Measurements from ENCODE around the gene DTD2.
"Not testable (repeated sequence)": the region's sequence is repeated elsewhere in the genome, so short reads cannot be mapped to it uniquely, and the experiment has no call there.

The DTD2 gene

GRCh38 chr14:31441273-31442111 lies 15.8 kb downstream of the DTD2 start:
- DNase-seq: no peak

DNA sequence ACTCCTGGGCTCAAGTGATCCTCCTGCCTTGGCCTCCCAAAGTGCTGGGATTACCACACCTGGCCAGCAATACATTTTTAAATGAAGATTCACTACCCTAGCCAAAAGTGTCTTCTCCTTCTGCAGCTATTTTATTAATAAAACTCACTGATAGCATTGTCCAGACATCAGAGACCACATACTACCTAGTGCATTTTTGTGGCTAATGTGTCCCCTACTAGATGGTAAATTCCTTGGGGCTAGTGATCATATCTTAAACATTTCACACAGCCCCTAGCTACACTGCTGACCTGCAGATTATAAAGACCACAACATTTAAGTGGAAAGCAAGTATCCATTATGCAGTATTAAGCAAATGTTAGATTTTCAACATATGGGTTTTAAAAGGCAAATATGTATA lies 17.0 kb downstream of the DTD2 start:
- DNase-seq: no peak

- DNase-seq: no peak
Measured at GRCh38 chr14:31439561-31439960, 17.7 kb downstream of the DTD2 start.

DNA sequence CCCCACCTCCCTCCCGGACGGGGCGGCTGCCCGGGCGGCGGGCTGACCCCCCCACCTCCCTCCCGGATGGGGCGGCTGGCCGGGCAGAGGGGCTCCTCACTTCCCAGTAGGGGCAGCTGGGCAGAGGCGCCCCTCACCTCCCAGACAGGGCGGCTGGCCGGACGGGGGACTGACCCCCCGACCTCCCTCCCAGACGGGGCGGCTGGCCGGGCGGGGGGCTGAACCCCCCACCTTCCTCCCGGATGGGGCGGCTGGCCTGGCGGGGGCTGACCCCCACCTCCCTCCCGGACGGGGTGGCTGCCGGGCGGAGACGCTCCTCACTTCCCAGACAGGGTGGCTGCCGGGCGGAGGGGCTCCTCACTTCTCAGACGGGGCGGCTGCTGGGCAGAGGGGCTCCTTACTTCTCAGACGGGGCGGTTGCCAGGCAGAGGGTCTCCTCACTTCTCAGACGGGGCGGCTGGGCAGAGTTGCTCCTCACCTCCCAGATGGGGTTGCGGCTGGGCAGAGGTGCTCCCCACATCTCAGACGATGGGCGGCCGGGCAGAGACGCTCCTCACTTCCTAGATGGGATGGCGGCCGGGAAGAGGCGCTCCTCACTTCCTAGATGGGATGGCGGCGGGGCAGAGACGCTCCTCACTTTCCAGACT lies 20.1 kb downstream of the DTD2 start:
- not testable (repeated sequence) for DNase-seq

- DNase-seq: no peak
Measured at GRCh38 chr14:31435276-31435675, 22.0 kb downstream of the DTD2 start.

GRCh38 chr14:31430634-31431264 lies 26.6 kb downstream of the DTD2 start:
- DNase-seq: no peak

GRCh38 chr14:31429791-31430190 lies 27.5 kb downstream of the DTD2 start:
- no peak for DNase-seq

DNA sequence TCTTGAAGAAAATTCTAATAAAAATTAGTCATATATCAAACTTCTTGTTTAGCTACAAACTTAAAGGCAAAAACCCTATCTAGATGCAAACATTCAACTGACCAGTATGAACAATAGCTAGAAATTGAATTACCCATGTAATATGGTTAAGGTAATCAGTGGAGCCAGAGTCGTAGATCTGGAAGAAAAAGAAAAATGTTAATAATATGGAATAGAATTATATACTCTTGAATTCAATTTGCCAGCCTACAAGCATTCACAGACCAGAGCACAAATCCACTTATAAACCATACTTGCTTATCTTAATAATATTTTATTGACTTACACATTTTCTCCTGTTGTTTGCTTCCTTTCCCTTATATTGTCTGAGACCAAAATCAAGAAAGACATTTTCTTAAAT lies 29.3 kb downstream of the DTD2 start:
- no peak for DNase-seq

DNA sequence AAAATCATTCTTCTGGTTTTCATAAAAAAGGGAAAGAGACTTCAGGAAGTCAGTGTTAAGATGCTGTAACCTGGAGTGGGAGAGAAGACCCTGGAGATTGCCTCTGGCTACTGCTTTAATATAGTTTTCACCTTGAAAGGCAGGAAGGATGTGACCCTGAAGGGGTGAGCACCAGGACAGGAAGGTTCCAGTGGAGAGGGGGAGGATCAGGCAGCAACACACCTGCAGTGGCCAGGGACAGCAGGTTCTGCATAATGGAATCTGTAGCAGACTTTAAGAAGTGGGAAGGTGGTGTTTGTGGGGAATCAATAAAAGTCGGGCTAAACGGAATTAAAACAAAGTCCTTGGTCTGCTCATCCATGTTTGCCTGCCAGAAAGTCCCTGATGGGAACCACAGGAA lies 30.6 kb downstream of the DTD2 start:
- no peak for DNase-seq

GRCh38 chr14:31425905-31426304 lies 31.4 kb downstream of the DTD2 start:
- DNase-seq: no peak

- no peak for DNase-seq
Measured at GRCh38 chr14:31421200-31421599, 36.1 kb downstream of the DTD2 start.

- DNase-seq: peak; percentile 92
Measured at GRCh38 chr14:31420319-31421111, 36.8 kb downstream of the DTD2 start, which contains the start of gene HEATR5A. TSS of gene HEATR5A (minus strand) at chr14:31420550. CDS start at chr14:31402975, 17,575 bp downstream.

DNA sequence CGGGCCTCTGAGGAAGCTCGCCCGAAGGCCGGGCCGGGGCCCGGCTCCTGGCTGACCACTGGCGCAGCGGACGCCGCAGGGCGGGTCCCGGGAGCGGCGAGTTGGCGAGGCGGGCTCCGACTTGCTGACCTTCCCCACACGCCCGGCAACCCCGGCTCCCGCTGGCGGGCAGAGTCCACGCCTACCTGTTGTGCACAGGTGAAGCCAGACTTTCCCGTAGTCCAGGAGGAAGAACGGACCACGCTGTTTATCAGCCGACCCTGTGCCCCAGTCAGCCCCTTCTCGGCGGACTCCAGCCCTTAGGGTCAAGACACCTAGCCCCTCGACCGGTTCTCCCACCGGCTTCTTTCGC lies 37.4 kb downstream of the DTD2 start:
- DNase-seq: peak; percentile 56

DNA sequence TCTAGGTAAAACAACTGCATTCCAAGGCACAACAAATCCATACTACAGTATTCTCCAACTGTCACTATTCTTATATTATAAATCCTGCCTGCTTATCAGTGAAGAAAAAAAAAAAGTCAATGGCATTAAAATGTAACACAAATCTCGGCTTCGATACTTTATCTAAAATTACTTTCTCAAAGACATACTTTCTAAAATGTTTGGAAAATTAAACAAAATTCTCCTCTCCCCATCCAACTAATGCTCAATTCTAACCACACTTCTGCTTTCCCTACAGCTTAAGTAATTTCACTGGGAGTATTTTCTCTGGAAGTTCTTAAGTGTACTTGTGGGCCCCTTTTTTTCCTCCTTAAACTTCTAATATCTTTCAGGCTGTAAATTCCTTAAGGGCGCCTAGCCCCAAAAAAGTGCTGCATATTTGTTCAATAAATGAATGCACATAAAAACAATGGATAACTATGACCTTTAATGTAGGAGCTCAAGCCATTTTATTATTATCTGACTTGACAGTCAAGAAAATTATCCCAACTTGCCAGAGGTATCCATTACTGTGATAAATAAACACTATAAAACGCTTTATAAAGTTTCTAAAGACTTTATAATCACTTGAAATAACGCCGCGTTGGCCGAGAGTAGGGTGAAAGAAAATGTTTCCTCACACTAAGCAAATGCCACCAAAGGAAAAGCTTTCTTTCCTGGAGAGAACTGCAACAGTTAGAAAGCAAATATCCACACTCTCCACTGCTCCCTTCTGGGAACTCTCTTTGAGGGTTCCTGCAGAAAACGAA lies 37.9 kb downstream of the DTD2 start:
- DNase-seq: peak; percentile 47

GRCh38 chr14:31418440-31418839 lies 38.9 kb downstream of the DTD2 start:
- no peak for DNase-seq

DNA sequence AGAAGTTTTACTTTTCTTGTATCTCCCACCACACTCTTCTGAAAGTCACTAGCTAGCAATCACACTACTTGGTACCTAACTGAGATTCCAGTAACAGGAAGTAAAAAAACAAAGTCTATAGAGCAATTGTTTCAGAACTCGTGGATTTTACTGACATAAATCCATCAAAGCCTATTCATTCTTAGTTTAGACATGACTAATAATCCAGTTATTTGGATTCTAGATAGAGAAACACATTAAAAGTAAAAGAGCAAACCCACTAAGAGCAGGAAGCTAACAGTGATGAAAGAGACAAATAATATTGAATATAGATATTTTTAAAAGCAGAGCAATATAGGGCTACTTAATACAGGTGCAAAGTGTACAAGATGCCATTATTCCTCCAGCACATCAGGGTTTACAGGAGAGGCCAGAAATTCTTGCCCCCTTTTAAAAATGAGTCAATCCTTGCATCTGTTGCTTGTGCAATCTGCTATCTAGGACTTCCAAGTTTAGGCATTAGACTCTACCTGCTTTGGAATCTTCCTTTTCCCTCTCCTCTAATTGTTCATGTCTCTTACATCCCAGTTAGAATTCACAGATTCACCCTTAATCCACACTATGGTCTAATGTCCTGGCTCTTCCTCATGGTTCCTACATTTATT lies 43.0 kb downstream of the DTD2 start:
- DNase-seq: no peak

GRCh38 chr14:31411218-31411727 lies 46.0 kb downstream of the DTD2 start:
- DNase-seq: no peak

GRCh38 chr14:31410048-31410650 lies 47.2 kb downstream of the DTD2 start:
- DNase-seq: no peak

DNA sequence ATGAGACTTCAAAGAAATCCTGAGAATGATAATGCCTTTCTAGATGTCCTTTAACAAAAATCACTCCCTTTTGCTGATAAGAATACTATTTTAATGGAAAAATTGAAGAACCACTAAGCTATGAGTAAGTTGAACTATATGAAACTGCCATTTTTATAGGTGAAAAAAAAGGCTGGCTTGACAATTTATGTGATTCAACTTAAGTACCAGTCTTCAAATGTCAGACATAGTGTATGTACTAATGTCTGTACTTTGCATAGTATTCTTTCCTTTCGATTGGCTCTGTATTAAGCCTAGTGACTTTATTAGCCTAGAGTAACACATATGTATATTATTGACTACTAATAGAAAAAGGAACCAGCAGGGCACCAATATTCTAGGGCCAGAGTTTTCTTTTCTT lies 48.9 kb downstream of the DTD2 start:
- no peak for DNase-seq

GRCh38 chr14:31405599-31406232 lies 51.6 kb downstream of the DTD2 start:
- DNase-seq: no peak

- no peak for DNase-seq
Measured at GRCh38 chr14:31405106-31405505, 52.2 kb downstream of the DTD2 start.

Data from NCI-H1105 treated with DMSO at 0.1 percent for 48 hours (cell line).